Measurements from ENCODE around the gene BICDL2.
"Not testable (repeated sequence)": the region's sequence is repeated elsewhere in the genome, so short reads cannot be mapped to it uniquely, and the experiment has no call there.

Gene BICDL2

DNA sequence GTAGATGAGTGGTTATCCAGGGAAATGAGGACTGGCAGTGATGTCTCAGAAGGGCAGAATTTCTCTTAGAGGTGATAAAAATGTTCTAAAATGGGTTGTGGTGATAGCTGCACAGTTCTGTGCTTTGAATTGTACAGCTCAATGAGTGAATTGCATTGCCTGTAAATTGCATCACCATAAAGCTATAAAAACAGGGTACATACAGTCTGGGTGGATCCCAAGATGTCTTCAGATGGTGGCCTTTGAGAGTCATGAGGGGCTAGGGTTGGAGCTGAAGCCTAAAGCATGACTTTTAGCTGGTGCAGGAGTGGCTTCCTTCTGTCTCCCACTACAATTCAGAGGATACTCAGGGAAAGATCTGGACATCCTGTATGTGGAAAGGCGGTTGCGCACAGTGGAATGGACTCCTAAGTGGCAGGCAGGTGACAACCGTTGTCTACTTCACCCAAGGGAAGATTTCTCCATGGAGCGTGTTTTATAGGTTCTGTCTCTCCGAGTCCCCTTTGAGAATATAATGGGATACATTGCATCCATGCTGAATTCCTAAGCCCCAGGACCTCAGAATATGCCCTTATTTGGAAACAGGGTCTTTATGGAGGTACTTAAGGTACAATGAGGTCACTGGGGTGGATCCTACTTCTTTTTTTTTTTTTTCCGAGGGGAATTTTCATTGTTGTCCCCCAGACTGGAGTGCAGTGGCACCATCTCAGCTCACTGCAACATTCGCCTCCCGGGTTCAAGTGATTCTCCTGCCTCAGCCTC, 27.1 kb upstream of the BICDL2 start:
- DNase-seq (no peak), ATAC-seq (no peak)

DNA sequence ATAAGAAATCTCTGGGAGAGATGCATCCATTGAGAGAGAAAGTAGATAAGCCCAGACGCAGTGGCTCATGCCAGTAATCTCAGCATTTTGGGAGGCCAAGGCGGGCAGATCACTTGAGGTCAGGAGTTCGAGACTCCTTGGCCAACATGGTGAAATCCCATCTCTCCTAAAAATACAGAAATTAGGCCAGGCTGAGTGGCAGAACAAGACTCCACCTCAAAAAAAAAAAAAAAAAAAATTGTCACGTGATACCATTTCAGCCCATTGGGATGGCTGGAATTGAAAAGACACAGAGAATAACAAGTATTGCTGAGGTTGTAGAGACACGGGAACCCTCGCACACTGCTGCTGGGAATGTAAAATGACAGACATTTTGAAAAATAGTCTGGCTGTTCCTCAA, 25.8 kb upstream of the BICDL2 start:
- ATAC-seq (no peak), DNase-seq (no peak)

DNA sequence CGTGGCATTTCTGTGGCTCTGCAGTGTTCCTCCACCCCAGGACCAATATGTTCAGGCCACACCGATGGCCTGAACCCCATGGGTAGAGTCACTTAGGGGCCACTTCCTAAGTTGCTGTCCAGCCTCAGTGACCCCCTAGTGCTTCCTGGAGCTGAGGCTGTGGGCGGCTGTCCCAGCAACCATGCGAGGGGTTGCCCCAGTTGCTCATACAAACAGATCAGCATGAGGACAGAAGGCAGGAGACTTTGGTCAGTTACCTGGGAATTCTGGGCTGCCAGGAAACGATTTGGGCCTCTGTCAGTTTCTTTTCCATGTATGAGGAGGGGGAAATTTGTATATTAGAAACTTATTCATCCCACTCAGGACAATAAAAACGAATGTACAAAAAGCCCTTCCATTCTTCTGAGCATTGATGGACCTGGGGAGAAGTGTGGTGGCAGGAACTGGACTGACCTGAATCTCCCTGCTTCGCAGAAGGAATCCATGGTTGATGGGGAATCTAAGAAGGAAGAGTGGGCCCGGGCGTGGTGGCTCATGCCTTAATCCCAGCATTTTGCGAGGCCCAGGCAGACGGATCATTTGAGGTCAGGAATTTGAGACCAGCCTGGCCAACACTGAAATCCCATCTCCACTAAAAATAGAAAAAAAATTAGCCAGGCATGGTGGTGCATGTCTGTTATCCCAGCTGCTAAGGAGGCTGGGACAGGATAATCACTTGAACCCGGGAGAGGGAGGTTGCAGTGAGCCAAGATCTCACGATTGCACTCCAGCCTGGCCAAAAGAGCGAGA, 23.8 kb upstream of the BICDL2 start:
- ATAC-seq (no peak), DNase-seq (no peak)

DNA sequence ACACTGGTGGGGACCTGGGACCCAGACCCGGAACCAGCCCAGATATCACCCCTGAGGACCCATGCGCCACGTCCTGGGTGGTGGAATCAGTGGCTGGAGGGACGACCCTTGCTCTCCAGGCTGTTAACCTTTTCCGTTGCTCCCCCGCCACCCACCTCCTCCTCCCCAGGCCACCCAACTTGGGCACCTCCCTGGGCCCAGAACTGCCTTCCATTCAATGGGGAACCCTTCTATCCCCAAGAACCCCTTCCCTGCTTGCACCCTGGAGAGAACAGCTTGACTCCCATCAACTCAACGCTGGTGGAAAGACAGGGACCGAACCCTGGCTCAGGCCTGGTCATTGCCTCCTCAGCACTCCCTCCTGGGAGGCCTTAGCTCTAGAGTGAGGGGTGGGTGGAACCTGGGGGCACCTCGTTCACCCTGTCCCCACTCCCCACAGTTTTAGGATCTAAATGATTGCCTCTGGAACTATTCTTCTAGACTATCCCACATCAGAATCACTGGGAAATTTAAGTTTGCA, 23.0 kb upstream of the BICDL2 start:
- DNase-seq (no peak), ATAC-seq (no peak)

DNA sequence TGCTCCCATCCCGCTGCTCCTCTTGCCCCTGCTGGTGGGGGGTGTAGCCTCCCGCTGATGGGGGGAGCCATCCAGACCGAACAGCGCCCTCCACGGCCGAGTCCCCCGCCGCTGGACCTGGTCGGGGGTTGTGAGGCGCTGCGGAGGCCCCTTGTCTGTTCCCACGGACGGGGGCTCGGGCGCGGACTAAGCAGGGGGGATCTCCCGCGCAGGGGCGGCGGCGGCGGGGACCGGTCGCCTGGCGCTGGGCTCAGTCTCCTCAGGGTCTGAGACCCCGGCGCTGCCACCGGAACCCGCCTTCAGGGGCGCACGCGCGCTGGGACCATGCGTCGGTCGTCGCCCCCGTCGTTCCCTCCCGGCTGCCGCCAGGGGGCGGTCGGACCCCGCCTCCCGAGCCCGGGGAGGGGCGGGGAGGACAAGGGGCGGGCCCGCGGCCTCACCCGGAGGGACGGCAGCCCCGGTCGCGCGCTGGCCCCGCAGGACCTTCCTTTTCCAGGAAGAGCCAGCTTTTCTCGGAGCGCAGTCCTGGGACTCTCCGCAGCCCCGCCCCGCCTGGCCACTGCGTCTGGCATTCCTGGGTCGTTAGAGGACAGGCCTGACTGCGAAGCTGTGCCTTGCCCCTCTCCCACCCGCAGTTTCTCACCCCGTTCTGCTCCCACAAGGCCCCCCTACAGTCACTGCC, 22.4 kb upstream of the BICDL2 start:
- peak; percentile 92 for ATAC-seq
- DNase-seq: peak; percentile 93

DNA sequence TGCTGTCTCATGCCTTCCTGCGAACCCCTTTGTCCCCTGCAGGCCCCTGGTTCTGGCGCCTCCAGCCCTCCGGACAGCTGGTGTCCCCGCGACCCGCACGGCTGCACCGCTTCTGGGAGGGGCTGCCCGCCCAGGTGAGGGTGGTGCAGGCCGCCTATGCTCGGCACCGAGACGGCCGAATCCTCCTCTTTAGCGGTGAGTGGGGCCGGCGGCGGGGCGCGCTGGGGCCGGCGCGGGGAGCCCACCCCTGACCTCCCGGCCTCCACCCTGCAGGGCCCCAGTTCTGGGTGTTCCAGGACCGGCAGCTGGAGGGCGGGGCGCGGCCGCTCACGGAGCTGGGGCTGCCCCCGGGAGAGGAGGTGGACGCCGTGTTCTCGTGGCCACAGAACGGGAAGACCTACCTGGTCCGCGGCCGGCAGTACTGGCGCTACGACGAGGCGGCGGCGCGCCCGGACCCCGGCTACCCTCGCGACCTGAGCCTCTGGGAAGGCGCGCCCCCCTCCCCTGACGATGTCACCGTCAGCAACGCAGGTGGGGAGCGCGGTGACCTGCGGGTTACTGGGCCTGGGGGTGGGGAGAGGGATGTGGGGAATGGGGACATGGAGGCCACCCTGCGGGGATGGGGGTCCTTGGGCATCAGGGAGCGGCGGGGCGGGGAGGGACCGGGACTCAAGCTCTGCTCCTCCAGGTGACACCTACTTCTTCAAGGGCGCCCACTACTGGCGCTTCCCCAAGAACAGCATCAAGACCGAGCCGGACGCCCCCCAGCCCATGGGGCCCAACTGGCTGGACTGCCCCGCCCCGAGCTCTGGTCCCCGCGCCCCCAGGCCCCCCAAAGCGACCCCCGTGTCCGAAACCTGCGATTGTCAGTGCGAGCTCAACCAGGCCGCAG, 21.6 kb upstream of the BICDL2 start:
- ATAC-seq (peak; percentile 44), DNase-seq (peak; percentile 64)

DNA sequence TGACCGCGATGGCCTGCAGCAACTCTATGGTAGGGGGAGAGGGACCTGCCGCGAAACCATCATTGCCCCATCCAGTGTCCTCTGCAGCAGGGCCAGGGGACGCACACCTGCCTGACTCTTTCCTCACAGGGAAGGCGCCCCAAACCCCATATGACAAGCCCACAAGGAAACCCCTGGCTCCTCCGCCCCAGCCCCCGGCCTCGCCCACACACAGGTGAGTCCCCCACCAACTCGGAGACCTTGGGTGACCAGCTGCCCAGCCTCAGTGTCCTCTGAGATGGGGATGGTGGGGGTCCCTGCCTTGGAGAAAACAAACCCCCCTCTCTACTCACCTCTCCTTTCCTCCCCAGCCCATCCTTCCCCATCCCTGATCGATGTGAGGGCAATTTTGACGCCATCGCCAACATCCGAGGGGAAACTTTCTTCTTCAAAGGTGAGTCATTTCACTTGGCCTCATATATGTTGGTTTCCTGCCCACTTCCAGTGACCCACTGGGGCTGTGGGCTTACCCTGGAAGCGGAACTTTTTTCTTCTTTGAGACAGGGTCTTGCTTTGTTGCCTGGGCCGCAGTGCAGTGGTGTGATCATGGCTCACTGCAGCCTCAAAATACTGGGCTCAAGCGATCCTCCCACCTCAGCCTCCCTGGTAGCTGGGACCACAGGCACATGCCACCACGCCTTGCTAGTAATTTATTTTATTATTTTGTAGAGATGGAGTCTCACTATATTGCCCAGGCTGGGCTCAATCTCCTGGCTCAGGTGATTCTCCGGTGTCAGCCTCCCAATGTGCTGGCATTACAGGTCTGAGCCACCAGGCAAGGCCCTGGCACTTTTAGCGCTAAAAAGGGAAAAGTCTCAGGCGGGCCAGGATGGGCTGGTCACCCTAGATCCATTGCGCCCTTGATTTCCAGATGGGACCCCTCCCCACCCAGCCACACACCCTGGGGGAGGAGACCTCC, 20.7 kb upstream of the BICDL2 start:
- DNase-seq: no peak

DNA sequence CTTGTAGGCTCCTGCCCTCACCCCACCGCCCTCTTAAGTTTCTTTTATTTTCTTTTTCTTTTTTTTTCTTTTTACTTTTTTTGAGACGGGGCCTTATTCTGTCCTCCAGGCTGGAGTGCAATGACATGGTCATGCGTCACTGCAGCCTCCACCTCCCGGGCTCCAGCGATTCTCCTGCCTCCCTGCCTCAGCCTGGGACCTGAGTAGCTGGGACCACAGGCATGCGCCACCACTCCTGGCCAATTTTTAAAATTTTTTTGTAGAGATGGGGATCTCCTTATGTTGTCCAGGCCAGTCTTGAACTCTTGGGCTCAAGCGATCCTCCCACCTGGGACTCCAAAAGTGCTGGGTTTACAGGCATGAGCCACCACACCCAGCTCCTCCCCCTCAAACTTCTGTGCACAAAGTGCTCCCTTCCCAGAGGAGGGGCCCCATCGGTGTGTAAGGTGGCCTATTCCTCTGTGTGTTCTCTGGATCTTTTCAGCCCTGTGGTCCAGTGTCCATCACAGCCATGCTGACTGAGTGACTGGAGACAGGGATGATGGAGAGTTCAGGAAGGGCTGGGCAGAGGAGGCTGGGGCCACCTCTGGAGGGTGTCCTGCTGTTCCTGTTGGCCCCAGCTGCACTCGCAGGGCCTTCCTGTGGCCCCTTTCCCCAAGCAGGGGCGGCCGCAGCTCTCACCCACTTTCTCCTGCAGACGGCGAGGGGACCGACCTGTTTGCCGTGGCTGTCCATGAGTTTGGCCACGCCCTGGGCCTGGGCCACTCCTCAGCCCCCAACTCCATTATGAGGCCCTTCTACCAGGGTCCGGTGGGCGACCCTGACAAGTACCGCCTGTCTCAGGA, 19.8 kb upstream of the BICDL2 start:
- DNase-seq: no peak
- ATAC-seq: no peak

More for the DNA sequence above, 20.7 kb upstream of the BICDL2 start:
- ATAC-seq: no peak

DNA sequence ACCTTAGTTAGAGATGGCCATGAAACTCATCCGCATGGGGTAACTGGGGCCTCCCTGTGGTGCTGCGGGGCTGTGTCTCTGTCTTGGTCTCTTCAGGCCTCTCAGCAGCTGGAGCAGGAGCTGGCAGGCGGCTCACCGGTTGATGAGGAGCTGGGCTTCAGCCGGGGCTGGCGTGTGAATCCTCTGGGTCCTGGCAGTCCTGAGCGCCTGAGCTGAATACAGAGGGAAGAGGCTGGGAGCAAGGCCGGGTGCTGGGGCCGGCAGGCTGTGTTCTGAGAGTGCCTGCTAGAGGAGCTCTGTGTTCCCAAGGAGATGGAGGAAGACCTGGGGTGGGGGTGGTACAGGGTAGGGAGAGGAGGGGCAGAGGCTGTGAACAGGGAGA, 19.0 kb upstream of the BICDL2 start:
- not testable (repeated sequence) for DNase-seq, ATAC-seq

DNA sequence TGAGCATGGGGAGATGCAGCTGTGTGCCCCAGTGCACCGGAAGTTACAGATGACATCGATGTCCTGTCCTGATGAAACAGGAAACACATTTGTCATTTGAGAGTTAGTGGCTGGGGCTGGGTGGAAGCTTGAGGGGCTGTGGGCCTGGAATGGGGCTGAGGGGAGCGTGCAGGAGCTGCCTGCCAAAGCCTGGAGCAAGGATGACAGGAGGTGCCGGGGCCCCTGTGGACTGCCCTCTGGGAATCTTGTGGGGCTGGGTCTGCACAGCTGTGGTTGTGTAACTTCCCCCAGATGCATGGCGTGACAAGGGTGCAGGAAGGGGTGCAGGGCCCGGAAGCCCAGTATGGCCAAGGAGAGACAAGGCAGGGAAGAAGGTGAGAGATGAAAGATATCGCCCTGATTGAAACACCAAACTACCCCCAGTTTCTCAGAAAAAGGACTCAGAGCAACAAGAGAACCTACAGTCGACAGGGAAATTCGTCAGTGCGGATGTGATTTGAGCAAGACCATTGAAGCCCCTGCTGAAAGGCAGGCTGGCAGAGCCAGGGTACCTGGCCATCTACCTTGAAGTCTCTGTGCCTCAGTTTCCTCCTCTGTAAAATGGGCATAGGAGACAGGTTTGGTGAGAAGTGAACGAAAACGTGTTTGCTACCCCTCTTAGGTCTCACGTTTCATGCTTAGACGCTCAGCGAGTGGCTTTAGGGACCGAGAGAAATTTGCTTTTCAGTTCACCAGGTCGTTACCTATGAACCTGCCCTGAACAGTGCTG, 18.4 kb upstream of the BICDL2 start:
- ATAC-seq: no peak
- DNase-seq: no peak

DNA sequence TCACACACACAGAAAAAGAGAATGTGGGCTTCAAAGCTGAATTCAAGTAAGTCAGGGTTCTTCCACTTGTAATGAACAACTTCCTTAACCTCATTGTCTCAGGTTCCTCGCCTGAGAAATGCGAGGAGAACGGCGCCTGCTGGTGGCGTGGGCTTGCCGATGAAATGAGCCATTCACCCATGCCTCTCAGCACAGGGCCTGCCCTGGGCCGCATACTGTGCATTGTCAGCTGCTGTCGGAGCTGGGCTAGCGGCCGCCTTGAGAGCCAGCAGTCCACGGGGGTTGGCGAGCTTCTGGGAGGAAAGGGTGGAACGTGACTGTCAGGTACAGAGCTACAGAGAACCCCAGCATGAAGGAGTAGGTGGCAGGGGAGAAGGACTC, 16.6 kb upstream of the BICDL2 start:
- DNase-seq: not testable (repeated sequence)
- ATAC-seq: peak; percentile 42

DNA sequence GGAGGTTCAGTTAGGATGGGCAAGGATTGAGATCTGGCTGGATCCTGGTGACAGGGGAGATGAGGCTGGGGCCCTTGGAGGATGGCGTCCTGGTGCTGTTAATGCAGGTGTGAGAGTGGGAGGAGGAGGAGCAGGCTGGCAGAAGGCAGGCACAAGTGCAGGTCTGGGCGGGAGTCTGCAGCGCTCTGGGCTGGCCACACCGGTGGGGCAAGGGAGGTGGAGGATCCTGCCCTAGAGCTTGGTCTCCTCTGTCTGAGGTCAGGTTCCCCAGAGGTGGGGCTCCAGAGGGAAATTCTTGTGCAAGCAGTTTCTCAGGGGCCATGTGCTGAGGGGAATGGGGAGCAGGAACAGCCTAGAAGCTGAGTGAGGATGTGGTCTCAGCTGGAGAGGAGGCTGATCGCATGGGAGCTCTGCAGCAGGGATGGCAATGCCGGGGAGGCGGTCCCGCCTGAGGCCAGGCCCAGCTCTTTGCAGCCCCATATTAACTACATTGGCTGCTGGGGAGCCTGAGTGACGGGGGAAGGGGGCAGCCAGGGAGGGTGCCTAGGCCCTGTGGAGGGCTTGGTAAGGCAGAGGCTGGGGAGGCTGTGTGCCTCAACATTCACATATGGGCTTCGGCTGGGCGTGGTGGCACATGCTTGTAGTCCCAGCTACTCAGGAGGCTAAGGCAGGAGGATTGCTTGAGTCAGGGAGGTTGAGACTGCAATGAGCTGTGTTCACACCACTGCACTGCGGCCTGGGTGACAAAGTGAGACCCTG, 16.0 kb upstream of the BICDL2 start:
- peak; percentile 59 for ATAC-seq
- DNase-seq: not testable (repeated sequence)

DNA sequence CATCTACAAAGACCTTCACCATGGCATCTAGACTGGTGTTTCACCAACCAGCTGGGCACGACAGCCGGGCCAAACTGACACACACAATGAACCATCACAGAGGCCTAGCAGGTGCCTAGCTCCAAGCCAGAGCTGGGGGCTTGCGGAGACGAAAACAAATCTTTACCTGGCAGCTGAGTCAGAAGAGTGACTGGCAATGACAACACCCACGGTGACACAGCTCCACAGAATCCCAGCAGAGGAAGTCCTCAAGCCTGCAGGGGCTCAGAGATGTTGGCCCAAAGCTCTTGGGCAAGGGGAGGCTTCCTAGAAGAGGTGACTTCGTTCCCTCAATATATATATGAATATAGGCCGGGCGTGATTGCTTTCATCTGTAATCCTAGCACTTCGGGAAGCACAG, 14.8 kb upstream of the BICDL2 start:
- DNase-seq: no peak
- no peak for ATAC-seq

DNA sequence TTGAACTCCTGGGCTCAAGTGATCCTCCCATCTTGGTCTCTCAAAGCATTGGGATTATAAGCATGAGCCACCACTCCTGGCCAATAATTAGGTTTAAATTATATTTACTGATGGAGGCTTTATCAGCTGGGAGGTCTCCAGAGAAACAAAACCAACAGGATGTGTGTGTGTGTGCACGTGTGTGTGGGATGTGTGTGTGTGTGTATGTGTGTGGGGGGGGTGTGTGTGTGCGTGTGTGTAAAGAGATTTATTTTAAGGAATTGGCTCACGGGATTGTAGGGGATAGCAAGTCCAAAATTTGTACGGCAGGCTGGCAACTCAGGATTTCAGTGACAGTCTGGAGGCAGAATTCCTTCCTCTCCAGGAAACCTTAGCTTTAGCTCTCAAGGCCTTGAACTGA, 14.3 kb upstream of the BICDL2 start:
- DNase-seq (no peak), ATAC-seq (no peak)

DNA sequence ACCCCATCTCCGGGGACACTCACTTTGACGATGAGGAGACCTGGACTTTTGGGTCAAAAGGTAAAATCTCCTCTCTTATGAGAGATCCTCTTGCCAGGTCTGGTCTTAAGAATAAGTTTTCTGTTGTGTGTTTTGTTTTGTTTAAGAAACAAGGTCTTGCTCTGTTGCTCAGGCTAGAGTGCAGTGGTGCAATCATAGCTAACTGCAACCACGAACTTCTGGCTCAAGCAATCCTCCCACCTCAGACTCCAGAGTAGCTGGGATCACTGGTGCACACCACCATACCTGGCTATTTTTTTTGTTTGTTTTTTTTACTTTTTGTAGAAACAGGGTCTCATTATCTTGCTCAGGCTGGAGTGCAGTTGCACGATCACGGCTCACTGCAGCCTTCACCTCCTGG, 13.7 kb upstream of the BICDL2 start:
- DNase-seq (no peak), ATAC-seq (no peak)

DNA sequence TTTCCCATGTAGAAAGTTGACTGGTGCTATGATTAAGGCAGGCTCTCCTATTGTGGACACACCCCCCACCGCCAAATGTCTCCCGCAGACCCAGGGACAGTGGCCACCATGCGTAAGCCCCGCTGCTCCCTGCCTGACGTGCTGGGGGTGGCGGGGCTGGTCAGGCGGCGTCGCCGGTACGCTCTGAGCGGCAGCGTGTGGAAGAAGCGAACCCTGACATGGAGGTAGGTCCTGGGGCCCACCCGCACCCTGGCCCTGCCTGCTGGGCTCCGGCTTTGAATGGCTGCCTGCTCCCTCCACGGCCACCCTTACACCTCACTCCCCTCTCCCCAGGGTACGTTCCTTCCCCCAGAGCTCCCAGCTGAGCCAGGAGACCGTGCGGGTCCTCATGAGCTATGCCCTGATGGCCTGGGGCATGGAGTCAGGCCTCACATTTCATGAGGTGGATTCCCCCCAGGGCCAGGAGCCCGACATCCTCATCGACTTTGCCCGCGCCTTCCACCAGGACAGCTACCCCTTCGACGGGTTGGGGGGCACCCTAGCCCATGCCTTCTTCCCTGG, 13.3 kb upstream of the BICDL2 start:
- no peak for ATAC-seq
- DNase-seq: no peak

DNA sequence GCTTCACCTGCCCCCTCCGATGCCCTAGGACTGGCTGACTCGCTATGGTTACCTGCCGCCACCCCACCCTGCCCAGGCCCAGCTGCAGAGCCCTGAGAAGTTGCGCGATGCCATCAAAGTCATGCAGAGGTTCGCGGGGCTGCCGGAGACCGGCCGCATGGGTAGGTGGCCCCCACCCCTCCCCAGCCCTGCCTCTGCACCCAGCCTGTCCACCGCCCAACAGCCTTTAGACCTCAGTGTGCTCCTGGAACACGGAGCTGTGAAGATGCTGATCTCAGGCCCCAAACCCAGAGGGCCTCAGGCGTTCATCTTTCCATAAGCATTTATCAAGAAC, 10.6 kb upstream of the BICDL2 start:
- DNase-seq (no peak), ATAC-seq (no peak)

All from stimulated activated naive CD8-positive, alpha-beta T cell treated with anti-CD3 and anti-CD28 coated beads, Interleukin-15, Interleukin-2, amounts not matched to agents 100 U/mL and 50 U/mL, for 24 hours (primary cell).